ENCODE measurements around the gene NAGA. TPM values are rescaled to one million over a fixed set of nuclear protein-coding genes. Genes with fewer than 3 reads are reported as not detected.
A peak's percentile ranks its signal among the peaks of the same experiment; 100 is the strongest.
"Not testable (repeated sequence)": the region's sequence is repeated elsewhere in the genome, so short reads cannot be mapped to it uniquely, and the experiment has no call there.

The NAGA gene
- total RNA-seq, 1 donor from 2014 or later = 17.0 TPM

DNA sequence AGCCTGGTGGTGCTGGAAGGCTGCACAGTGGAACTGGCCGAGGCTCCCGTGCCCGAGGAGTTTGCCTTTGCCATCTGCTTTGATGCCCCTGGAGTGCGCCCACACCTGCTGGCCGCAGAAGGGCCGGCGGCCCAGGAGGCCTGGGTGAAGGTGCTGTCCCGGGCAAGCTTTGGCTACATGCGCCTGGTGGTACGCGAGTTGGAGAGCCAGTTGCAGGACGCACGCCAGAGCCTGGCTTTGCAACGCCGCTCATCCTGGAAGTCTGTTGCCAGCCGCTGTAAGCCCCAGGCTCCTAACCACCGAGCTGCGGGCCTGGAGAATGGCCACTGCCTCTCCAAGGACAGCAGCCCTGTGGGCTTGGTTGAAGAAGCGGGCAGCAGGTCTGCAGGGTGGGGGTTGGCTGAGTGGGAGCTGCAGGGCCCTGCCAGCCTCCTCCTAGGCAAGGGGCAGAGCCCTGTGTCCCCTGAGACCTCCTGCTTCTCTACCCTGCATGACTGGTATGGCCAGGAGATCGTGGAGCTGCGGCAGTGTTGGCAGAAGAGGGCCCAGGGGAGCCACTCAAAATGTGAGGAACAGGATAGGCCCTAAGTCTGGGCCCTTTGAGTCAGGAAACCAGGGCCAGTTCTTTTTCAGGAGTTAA, 7.0 kb upstream of the NAGA start:
- ATAC-seq (no peak), DNase-seq (ENCODE audit: low spot score) (peak; percentile 59)
- intact Hi-C loops (cut with DNase I) = no loop called here

DNA sequence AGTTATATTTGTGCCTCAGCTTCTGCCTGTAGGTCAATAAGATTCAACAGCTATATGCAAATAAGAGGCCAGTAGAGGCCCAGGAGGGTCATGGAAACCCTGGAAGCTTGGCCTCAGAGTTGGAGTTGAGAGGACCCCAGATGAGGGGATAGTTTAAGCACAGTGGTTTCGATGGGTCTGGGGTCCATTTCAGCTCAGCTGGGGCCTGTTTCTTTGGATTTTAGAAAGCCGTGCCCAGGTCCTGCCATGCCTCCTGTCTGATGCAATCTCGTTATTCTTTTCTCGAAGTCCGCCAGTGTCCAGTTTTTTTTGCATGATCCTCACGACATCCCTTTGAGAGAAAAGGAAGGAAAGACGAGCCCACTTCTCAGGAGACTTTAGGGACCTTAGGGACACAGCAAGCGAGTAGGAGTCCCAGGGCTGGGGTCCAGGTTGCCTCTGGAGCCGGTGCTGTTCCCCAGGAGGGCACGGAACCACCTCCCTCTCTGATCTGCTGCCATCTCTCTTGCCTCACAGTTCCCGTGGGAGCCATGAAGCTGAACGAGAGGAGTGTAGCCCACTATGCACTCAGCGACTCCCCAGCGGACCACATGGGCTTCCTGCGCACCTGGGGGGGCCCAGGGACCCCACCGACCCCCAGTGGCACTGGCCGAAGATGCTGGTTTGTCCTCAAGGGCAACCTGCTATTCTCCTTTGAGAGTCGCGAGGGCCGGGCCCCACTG, 6.3 kb upstream of the NAGA start:
- DNase-seq (ENCODE audit: low spot score) = peak; percentile 64
- intact Hi-C loops (cut with DNase I) = no loop called here
- ATAC-seq = no peak

DNA sequence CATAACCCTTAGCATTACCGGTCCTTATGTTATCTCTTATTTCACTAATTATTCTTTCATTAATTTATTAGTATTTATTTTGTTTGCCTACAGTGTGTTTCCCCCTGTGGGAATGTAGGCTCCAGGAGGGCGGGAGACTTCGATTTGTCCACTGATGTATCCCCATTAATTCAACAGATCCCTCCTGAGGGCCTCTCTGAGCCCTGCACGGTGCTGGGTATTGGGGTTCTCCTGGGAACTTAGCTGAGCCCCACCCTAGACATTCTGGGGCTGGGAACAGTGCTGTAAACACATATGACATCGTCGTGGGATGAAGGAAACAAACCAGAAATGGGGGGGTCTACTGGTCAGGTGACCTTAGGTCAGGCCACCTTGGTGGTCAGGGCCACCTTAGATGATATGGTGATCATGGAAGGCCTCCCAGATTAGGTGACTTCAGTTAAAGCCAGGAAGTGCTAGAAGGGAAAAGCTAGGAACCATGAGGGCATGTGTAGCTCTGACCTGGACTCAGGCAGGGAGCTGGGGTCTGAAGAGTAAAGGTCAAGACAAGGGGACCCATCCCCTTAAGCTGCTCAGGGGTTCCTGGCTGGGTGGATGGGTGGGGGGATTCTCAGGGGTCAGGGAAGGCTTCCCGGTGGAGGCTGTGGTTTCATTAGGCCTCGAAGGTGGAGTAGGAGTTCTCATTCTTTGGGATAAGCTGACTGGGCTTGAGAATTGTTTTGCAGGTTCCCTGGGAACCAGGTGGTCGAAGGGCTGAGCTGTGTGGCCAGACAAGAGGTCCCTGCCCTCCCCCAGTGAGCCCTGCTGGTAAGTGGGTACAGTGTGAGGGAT, 4.4 kb upstream of the NAGA start:
- intact Hi-C loops (cut with DNase I) = no loop called here
- ATAC-seq (no peak), DNase-seq (ENCODE audit: low spot score) (peak; percentile 56)

DNA sequence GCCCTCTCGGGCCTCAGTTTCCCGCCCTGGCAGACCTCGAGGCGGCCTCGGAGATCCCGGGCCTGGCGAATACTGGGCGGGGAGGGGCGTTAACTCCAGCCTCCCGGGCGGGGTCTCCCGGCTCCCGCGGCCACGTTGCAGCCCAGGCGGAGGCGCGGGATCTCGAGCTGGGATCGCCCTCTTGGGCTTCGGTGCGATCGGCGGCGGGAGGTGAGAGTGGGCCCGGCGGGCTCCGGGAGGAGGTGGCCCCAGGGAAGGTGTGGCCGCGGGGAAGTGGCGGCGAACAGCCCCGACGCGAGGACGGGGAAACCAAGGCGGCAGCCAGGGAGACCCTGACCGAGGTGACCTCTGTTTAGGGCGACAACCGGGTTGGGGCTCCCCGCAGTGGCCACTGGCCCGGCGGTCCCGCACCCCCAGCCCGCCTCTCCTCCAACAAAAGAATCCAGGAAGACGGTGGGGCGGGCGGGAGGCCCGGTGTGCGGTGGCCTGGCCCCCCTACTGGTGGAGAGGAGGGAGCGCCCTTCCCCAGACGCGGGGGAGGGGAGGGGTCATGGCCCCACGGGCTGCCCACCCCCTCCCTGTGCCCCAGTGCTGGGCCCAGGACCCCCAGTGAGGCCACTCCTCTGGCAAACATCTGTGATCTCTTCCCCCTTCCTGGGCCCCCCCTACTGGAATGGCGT, 3.7 kb upstream of the NAGA start, which contains the start of gene PHETA2:
PHETA2 (plus strand) TSS at position 117 of the 680 bp plus-strand sequence. CDS start 3,046 bp downstream, outside the sequence.
- intact Hi-C loops (cut with DNase I) = no loop called here
- peak; percentile 1 for ATAC-seq
- DNase-seq (ENCODE audit: low spot score) = peak; percentile 78

- intact Hi-C loops (cut with DNase I) = no loop called here
- ATAC-seq = no peak
These were observed 3.0 kb upstream of the NAGA start for GRCh38 chr22:42073621-42074041.

GRCh38 chr22:42072606-42073330, 2.2 kb upstream of the NAGA start:
- intact Hi-C loops (cut with DNase I) = no loop called here
- peak; percentile 54 for DNase-seq (ENCODE audit: low spot score)
- no peak for ATAC-seq

More at GRCh38 chr22:42073621-42074041, 3.0 kb upstream of the NAGA start:
- DNase-seq (ENCODE audit: low spot score) = peak; percentile 60

DNA sequence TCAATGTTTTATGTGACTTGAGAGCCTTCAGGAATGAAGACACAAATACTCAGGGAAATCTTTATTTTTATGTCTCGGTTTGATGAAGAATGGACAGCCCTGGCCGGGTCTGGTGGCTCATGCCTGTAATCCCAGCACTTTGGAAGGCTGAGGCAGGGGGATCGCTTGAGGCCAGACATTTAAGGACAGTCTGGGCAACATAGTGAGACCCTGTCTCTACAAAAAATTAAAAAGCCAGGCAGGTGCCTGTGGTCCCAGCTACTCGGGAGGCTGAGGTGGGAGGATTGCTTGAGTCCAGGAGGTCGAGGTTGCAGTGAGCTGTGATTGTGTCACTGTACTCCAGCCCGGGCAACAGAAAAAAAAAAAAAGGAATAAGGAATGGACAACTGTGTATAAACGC, 896 bp upstream of the NAGA start:
- ATAC-seq; intact Hi-C loops (cut with DNase I): not testable (repeated sequence)
- DNase-seq (ENCODE audit: low spot score) = peak; percentile 34

DNA sequence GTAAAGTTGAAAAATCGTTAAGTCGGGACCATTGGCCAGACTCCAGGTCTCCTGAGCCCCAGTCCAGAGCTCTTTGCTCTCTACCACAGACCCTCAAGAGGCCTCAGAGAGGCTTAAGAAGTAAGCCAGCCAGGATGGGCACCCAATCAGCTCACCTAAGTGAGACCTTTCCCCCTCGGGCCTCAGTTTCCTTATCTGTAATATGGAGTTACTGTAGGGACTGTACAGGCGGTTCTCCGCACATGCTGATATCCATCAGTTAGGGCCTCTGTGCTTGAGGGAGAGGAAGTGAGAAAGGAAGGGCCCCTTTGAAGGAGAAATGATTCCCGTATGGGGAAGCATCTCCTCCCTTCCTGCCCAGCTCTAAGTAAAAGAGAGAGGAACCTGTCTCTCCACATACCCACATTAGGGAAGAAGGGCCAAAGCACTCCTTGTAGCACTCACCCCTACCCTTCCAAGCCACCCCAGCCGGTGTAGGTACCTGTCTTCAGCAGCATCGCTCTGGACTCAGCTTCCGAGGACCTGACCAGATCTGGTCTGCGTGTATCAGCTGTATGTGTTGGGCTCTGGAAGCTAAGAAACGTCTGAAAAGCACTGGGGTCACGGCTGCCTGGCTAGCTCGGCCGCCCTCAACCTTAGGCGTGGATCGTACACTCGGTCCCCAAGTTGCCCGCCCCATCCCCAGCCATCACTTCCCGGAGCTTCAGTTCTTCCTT, 653 bp downstream of the NAGA start:
- ATAC-seq (peak; percentile 18), DNase-seq (ENCODE audit: low spot score) (peak; percentile 53)
- intact Hi-C loops (cut with DNase I) = loop anchor here (10.0 kb wide), 1 partner anchor 95 kb away; no protein-coding TSS in a partner anchor

DNA sequence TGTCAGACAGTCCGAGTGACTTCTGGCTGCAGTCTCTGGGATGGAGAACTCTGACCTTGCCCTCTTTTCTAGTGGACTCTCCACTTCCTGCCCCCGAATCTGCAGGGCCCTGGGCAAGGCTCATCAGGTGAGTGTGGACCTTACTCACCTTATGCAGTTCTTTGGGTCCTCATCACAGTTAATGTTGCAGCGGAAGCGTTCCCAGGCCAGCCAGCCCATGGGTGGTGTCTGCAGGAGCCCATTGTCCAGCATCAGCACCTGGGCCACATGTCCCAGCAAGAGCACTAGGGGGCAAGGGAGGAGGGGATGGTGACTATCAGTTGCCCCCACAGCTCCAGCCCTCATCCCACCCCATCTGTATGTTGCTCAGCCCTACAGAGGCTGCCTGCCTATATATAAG, 2.3 kb downstream of the NAGA start:
- intact Hi-C loops (cut with DNase I) = loop anchor here (10.0 kb wide), 1 partner anchor 93 kb away; no protein-coding TSS in a partner anchor
- no peak for ATAC-seq
- peak; percentile 50 for DNase-seq (ENCODE audit: low spot score)

DNA sequence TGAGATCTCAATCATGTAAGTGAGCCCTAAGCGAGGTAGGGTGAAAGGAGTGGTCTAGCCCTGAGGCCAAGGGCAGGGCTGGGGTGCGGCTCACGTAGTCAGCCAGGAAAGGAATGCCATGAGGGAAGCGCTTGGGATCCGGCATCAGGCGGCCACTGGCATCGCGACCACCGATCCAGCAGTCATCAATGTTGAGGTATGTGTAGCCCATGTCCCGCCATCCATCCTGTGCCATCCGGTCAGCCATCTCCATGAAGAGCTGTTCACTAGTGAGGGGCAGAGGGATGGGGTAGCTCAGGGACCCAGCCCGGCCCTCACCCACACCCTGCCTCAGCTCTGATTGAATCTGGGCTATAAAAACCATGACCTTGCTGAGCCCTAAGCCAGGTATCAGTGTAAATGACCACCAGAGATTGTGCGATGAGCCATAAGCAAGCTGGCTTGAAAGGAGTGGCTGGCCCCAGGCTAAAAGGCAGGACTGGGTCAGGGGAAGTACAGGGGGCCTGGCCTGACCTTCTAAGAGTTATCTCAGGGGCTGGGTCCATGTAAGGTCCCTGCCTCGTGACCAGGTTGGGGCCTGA, 2.9 kb downstream of the NAGA start:
- intact Hi-C loops (cut with DNase I) = loop anchor here (10.0 kb wide), 1 partner anchor 93 kb away; no protein-coding TSS in a partner anchor
- ATAC-seq = no peak
- DNase-seq (ENCODE audit: low spot score) = peak; percentile 54

GRCh38 chr22:42066937-42067336, 3.7 kb downstream of the NAGA start:
- intact Hi-C loops (cut with DNase I) = loop anchor here (10.0 kb wide), 1 partner anchor 92 kb away; no protein-coding TSS in a partner anchor
- ATAC-seq (no peak), DNase-seq (ENCODE audit: low spot score) (peak; percentile 49)

DNA sequence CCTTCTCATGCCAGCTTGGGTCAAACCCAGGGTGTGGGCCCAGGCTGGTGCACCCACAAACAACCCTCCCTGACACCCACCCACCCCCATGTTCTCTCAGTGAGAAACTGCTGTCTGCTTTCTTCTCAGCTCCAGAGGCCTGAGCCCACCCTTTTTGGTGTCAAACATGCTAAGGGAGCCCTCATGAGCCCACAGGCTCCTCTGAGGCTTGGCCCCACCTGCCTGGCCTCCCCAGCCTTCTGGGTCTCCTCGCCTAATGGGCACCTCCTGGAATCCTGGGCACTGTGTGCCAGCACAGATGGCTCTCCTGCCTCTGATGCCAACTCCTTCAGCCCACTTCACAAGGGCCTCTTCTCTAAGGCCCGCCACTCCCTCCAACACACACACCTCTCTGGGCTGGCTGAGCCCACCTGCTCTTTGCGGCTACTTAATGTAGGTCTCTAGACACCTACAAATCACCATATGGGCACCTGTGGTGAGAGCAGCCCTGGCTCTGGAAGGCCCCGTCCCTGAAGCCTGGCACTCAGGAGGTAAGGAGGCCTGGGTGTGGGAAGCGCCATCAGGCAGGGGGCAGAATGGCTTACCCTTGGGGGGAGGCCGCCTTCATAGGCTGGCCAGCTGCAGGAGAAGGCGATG, 4.4 kb downstream of the NAGA start:
- ATAC-seq (no peak), DNase-seq (ENCODE audit: low spot score) (peak; percentile 53)
- intact Hi-C loops (cut with DNase I) = loop anchor here (10.0 kb wide), 1 partner anchor 91 kb away; no protein-coding TSS in a partner anchor

GRCh38 chr22:42065438-42066125, 5.0 kb downstream of the NAGA start:
- peak; percentile 39 for DNase-seq (ENCODE audit: low spot score)
- intact Hi-C loops (cut with DNase I) = loop anchor here (10.0 kb wide), 1 partner anchor 91 kb away; no protein-coding TSS in a partner anchor
- no peak for ATAC-seq

- intact Hi-C loops (cut with DNase I) = loop anchor here (10.0 kb wide), 1 partner anchor 90 kb away; no protein-coding TSS in a partner anchor
- DNase-seq (ENCODE audit: low spot score) (peak; percentile 40), ATAC-seq (no peak)
These were observed 6.0 kb downstream of the NAGA start for GRCh38 chr22:42064629-42065028.

GRCh38 chr22:42062506-42063170, 8.0 kb downstream of the NAGA start:
- DNase-seq (ENCODE audit: low spot score) (peak; percentile 38), ATAC-seq (no peak)
- intact Hi-C loops (cut with DNase I) = loop anchor here (10.0 kb wide), 1 partner anchor 88 kb away; no protein-coding TSS in a partner anchor
